GM13977 (cell line): ENCODE measurements around the gene ABHD4.
"Not testable (repeated sequence)": the region's sequence is repeated elsewhere in the genome, so short reads cannot be mapped to it uniquely, and the experiment has no call there.

Source experiments
- DNase-seq: peaks from one replicate; pipeline ENCODE4 v3.0.0; 2012; ENCODE audit warnings: low spot score
- CTCF ChIP-seq: IDR thresholded peaks from 2 replicates; pipeline ENCODE4 v1.5.1; 2012; ENCODE audit warnings: mild to moderate bottlenecking, control low read depth; ENCODE audit not compliant: insufficient read depth; ENCODE audit errors: extremely low read depth, missing control alignments
- in situ Hi-C: fragments of 300-500 bp; cut with MboI; formaldehyde crosslinking; loops from one replicate; pipeline ENCODE4 v1.12.0; 2022; ENCODE audit warnings: low sequenced_read_pairs, low pct_unique_long_range_greater_than_20kb, mixed read lengths, inconsistent platforms; ENCODE audit not compliant: unreplicated experiment

Gene ABHD4

GRCh38 chr14:22563987-22564386, 34.1 kb upstream of the ABHD4 start:
- in situ Hi-C loops = loop anchor here (10.0 kb wide), 1 partner anchor 89 kb away; no protein-coding TSS in a partner anchor
- DNase-seq = no peak
- no peak for TF ChIP-seq CTCF

- in situ Hi-C loops = loop anchor here (10.0 kb wide), 1 partner anchor 90 kb away; no protein-coding TSS in a partner anchor
- no peak for DNase-seq
- no peak for TF ChIP-seq CTCF
These were observed 33.6 kb upstream of the ABHD4 start for GRCh38 chr14:22564463-22564862.

DNA sequence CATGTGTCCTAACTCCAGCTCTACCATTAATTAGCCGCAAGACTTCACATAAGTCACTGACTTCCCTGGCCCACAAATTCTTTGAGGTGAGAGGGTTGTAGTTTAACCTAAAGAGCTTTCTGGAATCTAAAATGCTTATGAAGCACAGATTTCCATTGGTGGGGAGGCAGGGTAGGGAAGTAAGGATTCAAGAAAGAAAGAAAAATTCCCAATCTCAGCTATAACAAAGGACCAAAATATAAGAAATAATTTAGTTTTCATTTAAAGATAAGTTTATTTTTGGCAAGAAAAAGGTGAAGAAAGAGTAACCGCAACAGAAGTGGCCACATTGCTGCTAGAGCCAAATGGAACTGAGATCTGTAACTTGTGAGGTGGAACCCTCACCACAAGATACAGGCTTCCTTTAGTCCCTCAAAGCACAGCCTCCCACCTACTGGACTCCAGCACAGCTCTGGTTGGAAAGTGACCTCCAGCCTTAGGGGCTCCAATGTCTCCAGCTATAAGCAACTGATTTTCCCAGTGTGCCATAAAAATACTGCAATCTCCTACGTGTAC, 32.6 kb upstream of the ABHD4 start:
- in situ Hi-C loops = loop anchor here (5.0 to 10.0 kb wide), 2 partner anchors 91 to 173 kb away; no protein-coding TSS in a partner anchor
- DNase-seq = no peak
- TF ChIP-seq CTCF = no peak

DNA sequence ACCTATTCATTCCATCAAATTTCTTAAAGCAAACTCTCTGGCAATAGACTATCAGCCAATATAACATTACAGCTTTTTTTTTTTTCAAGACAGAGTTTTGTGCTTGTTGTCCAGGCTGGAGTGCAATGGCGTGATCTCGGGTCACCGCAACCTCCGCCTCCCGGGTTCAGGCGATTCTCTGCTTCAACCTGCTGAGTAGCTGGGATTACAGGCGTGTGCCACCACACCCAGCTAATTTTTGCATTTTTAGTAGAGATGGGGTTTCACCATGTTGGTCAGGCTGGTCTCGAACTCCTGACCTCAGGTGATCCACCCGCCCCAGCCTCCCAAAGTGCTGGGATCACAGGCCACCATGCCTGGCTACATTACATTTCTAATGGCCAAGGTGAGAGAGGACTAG, 31.8 kb upstream of the ABHD4 start:
- in situ Hi-C loops = loop anchor here (5.0 to 10.0 kb wide), 2 partner anchors 91 to 174 kb away; no protein-coding TSS in a partner anchor

DNA sequence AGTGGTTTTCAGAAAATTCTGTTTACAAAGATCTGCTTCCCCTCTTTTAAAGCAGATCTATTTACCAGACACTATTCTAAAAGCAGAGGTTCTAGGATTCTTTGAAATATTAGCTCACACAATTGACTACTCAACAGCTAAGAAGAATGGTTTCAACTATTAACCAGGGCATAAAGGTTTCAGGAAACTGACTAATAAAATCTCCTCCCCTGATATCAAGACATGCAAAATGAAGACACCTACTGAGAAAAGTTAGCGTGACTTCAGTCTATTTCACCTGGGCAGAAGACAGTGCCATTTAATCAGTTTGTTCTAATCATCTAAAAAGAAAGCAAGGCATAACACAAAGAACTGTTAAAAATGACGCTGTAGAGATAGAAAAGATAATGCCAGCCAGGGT, 31.3 kb upstream of the ABHD4 start:
- no peak for DNase-seq
- in situ Hi-C loops = loop anchor here (5.0 to 10.0 kb wide), 2 partner anchors 92 to 175 kb away; no protein-coding TSS in a partner anchor
- no peak for TF ChIP-seq CTCF

More for the DNA sequence above, 31.8 kb upstream of the ABHD4 start:
- DNase-seq = not testable (repeated sequence)

DNA sequence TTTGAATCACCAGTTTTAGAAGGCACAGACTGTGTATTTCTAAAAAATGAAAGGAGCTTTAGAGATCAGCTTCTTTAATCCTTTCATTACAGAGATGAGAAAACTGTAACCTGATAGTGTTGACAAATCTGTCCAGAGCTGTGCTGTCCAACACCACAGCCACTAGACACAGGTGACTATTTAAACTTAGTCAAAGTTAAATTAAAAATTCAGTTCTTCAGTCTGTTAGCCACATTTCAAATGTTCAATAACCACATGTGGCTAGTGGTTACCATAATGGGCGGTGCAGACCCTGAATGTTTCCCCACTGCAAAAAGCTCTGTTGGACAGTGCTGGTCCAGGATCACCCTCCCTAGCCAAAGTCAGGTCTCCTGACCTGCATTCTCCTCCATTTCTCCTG, 30.7 kb upstream of the ABHD4 start:
- in situ Hi-C loops = loop anchor here (5.0 to 10.0 kb wide), 2 partner anchors 93 to 175 kb away; no protein-coding TSS in a partner anchor
- no peak for TF ChIP-seq CTCF
- no peak for DNase-seq

DNA sequence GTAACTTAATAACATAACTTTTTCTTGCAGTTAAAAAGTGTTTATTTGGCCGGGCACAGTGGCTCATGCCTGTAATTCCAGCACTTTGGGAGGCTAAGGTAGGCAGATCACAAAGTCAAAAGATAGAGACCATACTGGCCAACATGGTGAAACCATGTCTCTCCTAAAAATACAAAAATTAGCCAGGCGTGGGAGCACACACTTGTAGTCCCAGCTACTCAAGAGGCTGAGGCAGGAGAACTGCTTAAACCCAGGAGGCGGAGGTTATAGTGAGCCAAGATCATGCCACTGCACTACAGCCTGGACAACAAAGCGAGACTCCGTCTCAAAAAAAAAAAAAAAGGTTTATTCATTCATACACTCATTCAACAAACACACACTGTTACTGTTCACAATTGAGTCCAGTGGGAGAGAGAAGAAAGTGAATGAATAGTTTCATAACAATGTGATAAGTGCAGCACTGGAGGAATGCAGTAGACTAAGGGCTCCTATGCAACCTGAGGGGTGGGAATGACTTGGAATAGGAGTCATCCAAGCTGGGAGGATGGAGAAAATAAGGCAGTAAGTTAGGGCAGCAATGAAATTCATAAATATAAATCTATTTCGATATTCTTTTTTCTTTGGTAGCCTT, 28.9 kb upstream of the ABHD4 start:
- in situ Hi-C loops = loop anchor here (5.0 to 10.0 kb wide), 2 partner anchors 94 to 177 kb away; no protein-coding TSS in a partner anchor
- no peak for TF ChIP-seq CTCF
- DNase-seq = no peak
